ENCODE measurements around the gene NACAD.

DNA sequence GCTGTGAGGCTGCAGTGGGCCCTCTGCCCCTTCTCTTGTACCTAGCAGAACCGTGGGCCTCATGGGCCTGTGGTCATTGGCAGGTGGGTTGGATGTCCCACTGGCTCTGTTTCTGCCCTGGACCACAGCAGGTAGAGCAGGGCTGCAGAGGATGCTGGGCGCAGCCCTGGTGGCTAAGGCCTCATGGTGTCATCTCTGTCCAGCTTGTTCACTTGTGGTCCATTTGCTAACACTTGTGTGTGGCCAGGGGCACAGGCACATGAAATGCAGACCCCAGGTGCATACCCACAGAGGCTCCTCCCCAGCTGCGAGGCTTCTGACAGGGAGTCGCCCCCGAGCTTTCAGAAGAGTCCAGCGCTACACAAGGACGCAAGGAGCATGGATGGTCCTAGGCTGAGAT is 45.1 kb upstream of the NACAD start:
- TF ChIP-seq, protein P1, sequence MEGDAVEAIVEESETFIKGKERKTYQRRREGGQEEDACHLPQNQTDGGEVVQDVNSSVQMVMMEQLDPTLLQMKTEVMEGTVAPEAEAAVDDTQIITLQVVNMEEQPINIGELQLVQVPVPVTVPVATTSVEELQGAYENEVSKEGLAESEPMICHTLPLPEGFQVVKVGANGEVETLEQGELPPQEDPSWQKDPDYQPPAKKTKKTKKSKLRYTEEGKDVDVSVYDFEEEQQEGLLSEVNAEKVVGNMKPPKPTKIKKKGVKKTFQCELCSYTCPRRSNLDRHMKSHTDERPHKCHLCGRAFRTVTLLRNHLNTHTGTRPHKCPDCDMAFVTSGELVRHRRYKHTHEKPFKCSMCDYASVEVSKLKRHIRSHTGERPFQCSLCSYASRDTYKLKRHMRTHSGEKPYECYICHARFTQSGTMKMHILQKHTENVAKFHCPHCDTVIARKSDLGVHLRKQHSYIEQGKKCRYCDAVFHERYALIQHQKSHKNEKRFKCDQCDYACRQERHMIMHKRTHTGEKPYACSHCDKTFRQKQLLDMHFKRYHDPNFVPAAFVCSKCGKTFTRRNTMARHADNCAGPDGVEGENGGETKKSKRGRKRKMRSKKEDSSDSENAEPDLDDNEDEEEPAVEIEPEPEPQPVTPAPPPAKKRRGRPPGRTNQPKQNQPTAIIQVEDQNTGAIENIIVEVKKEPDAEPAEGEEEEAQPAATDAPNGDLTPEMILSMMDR (IDR thresholded peaks at IDR 0.05; ENCODE audit: low read depth, low read length): no peak
- no peak for TF ChIP-seq POLR2A (IDR thresholded peaks at IDR 0.05; ENCODE audit: extremely low read depth, insufficient read length)
- TF ChIP-seq, protein P2, sequence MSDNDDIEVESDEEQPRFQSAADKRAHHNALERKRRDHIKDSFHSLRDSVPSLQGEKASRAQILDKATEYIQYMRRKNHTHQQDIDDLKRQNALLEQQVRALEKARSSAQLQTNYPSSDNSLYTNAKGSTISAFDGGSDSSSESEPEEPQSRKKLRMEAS (IDR thresholded peaks at IDR 0.05; ENCODE audit: low read depth, low read length): no peak

Measured in NB4 (cell line).